ENCODE measurements around the gene SUPT20HL1.
"Not testable (repeated sequence)": the region's sequence is repeated elsewhere in the genome, so short reads cannot be mapped to it uniquely, and the experiment has no call there.

Gene SUPT20HL1

DNA sequence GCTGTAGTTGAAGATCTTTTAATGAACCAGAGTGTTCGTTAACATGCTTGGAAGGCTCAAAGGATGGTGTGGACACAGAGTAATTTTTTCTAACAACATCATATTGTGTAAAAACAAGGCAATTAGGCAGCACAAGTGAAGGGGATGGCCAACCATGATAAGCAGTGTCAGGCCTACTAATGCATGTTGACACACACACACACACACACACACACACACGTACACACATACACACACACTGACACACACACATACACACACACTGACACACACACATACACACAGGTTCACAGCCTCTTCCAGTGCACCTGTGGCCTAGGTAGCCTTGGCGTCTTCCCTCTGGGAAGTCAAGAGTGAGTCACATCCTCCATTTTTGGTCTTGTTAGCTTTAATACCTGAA is at the start of gene SUPT20HL1:
Gene SUPT20HL1 (plus strand): TSS at position 368 of the 400 bp plus-strand sequence. CDS start 2,122 bp downstream, outside the sequence.
- H3K4me3 ChIP-seq (ENCODE audit: low read depth, low read length), result no peak within 1 kb of the TSS
- H3K9ac ChIP-seq (ENCODE audit: low read depth, low read length), result no peak within 1 kb of the TSS
- H3K36me3 ChIP-seq (ENCODE audit: control insufficient read depth, insufficient read depth, low read length), result no peaks in the 10 kb centered on the region
- H3K9me3 ChIP-seq (ENCODE audit: control insufficient read depth, insufficient read depth, low read length), result no peaks in the 10 kb centered on the region
- H3K27me3 ChIP-seq (ENCODE audit: control insufficient read depth, insufficient read depth, low read length), result no peaks in the 10 kb centered on the region
- no peaks in the 10 kb centered on the region for H3K4me1 ChIP-seq (ENCODE audit: control insufficient read depth, insufficient read depth, low read length)

GRCh38 chrX:24310916-24311315 is 49.5 kb upstream of the SUPT20HL1 start:
- H3K27me3 ChIP-seq (ENCODE audit: control insufficient read depth, insufficient read depth, low read length); H3K4me1 ChIP-seq (ENCODE audit: control insufficient read depth, insufficient read depth, low read length): not testable (repeated sequence)

DNA sequence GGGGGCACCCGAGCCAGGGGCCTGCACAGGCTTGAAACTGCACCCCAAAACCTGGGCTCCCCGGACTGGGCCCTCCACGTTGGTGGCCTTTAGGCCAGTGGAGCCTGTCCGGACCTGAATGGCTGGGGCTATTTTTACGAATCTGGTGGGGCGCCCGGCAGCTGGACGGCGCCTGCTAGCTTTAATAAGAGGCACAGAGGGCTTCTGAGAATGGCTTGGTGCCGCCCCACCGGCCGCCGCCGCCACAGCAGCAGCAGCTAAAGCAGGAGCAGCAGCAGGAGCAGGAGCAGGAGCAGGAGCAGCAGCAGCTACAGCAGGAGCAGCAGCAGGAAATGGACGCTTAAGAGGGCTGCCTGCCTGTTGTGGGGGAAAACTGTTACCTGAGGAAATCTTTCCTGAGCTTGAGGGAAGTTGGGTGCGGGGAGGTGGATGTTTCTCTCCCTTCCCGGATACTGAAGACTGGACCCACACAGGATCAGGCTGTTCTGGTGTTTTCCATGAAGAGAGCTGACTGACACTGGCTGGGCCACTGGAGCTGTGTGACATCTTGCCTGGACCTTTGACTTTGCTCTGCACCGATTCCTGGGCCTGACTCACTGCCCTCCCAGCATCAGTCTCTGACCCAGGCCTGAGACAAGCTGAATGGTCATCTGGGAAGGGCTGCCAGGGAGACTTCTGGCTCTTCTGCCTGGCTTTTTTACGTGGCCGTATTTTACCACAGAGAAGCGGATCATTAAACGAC is 48.8 kb upstream of the SUPT20HL1 start:
- H3K36me3 ChIP-seq (ENCODE audit: control insufficient read depth, insufficient read depth, low read length); H3K9ac ChIP-seq (ENCODE audit: low read depth, low read length); H3K4me1 ChIP-seq (ENCODE audit: control insufficient read depth, insufficient read depth, low read length); H3K27me3 ChIP-seq (ENCODE audit: control insufficient read depth, insufficient read depth, low read length); H3K9me3 ChIP-seq (ENCODE audit: control insufficient read depth, insufficient read depth, low read length); H3K4me3 ChIP-seq (ENCODE audit: low read depth, low read length): not testable (repeated sequence)

More at GRCh38 chrX:24310916-24311315, 49.5 kb upstream of the SUPT20HL1 start:
- not testable (repeated sequence) for H3K4me3 ChIP-seq (ENCODE audit: low read depth, low read length); H3K9ac ChIP-seq (ENCODE audit: low read depth, low read length); H3K36me3 ChIP-seq (ENCODE audit: control insufficient read depth, insufficient read depth, low read length); H3K9me3 ChIP-seq (ENCODE audit: control insufficient read depth, insufficient read depth, low read length)

- H3K27me3 ChIP-seq (ENCODE audit: control insufficient read depth, insufficient read depth, low read length); H3K4me1 ChIP-seq (ENCODE audit: control insufficient read depth, insufficient read depth, low read length); H3K4me3 ChIP-seq (ENCODE audit: low read depth, low read length); H3K9ac ChIP-seq (ENCODE audit: low read depth, low read length); H3K9me3 ChIP-seq (ENCODE audit: control insufficient read depth, insufficient read depth, low read length); H3K36me3 ChIP-seq (ENCODE audit: control insufficient read depth, insufficient read depth, low read length): not testable (repeated sequence)
Measured at GRCh38 chrX:24312249-24312607, 48.2 kb upstream of the SUPT20HL1 start.

DNA sequence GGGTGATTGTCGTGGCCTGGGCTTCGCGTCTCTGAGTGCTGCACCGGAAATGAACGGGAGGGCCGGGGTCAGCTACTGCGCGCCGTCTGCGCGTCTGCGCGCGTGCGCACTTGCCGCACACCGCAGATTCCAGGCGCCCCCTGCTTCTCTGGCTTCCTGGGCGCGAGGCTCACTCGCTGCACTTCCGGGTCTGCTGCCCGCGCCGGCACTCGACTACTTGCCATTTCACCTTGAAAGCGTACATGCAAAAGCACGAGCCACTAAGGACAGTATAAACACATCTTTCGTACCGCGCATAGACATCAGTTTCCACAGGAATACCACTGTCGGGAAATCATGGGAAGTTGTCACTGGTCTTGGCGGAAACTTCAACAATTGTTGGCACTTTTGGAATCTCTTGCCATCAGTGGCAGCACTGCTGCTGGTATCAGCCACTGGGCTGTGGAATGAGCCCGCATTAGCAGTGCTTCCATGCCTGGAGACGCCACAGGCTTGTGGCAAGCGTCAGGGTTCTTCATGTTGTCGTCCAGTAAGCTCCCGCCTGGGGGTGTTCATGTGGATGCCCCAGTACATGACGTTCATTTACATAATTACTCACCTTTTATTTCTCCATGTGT is 46.3 kb upstream of the SUPT20HL1 start, which contains the start of gene SUPT20HL2:
Gene SUPT20HL2 (minus strand): TSS at position 51 of the 617 bp plus-strand sequence. CDS start 754 bp downstream, outside the sequence.
- H3K4me3 ChIP-seq (ENCODE audit: low read depth, low read length), result no peak within 1 kb of the TSS
- H3K4me1 ChIP-seq (ENCODE audit: control insufficient read depth, insufficient read depth, low read length), result peaks cover 5% of the 10 kb centered on the region
- no peak within 1 kb of the TSS for H3K9ac ChIP-seq (ENCODE audit: low read depth, low read length)
- H3K36me3 ChIP-seq (ENCODE audit: control insufficient read depth, insufficient read depth, low read length), result no peaks in the 10 kb centered on the region
- H3K27me3 ChIP-seq (ENCODE audit: control insufficient read depth, insufficient read depth, low read length), result no peaks in the 10 kb centered on the region
- no peaks in the 10 kb centered on the region for H3K9me3 ChIP-seq (ENCODE audit: control insufficient read depth, insufficient read depth, low read length)

- Histone ChIP-seq H3K4me3 (ENCODE audit: low read depth, low read length) (no peak overlapping the region), H3K36me3 (ENCODE audit: control insufficient read depth, insufficient read depth, low read length) (no peaks in the 10 kb centered on the region), H3K4me1 (ENCODE audit: control insufficient read depth, insufficient read depth, low read length) (no peaks in the 10 kb centered on the region), H3K9me3 (ENCODE audit: control insufficient read depth, insufficient read depth, low read length) (no peaks in the 10 kb centered on the region), H3K9ac (ENCODE audit: low read depth, low read length) (no peak overlapping the region), H3K27me3 (ENCODE audit: control insufficient read depth, insufficient read depth, low read length) (no peaks in the 10 kb centered on the region)
Measured at GRCh38 chrX:24316111-24316510, 44.3 kb upstream of the SUPT20HL1 start.

GRCh38 chrX:24317567-24317966 is 42.9 kb upstream of the SUPT20HL1 start:
- Histone ChIP-seq H3K9me3 (ENCODE audit: control insufficient read depth, insufficient read depth, low read length) (no peaks in the 10 kb centered on the region), H3K9ac (ENCODE audit: low read depth, low read length) (no peak overlapping the region), H3K4me3 (ENCODE audit: low read depth, low read length) (no peak overlapping the region), H3K27me3 (ENCODE audit: control insufficient read depth, insufficient read depth, low read length) (no peaks in the 10 kb centered on the region), H3K36me3 (ENCODE audit: control insufficient read depth, insufficient read depth, low read length) (no peaks in the 10 kb centered on the region), H3K4me1 (ENCODE audit: control insufficient read depth, insufficient read depth, low read length) (no peaks in the 10 kb centered on the region)

- Histone ChIP-seq H3K4me1 (ENCODE audit: control insufficient read depth, insufficient read depth, low read length) (no peaks in the 10 kb centered on the region), H3K9me3 (ENCODE audit: control insufficient read depth, insufficient read depth, low read length) (no peaks in the 10 kb centered on the region), H3K4me3 (ENCODE audit: low read depth, low read length) (no peak overlapping the region), H3K27me3 (ENCODE audit: control insufficient read depth, insufficient read depth, low read length) (no peaks in the 10 kb centered on the region), H3K9ac (ENCODE audit: low read depth, low read length) (no peak overlapping the region), H3K36me3 (ENCODE audit: control insufficient read depth, insufficient read depth, low read length) (no peaks in the 10 kb centered on the region)
Measured at GRCh38 chrX:24321741-24322395, 38.6 kb upstream of the SUPT20HL1 start.

DNA sequence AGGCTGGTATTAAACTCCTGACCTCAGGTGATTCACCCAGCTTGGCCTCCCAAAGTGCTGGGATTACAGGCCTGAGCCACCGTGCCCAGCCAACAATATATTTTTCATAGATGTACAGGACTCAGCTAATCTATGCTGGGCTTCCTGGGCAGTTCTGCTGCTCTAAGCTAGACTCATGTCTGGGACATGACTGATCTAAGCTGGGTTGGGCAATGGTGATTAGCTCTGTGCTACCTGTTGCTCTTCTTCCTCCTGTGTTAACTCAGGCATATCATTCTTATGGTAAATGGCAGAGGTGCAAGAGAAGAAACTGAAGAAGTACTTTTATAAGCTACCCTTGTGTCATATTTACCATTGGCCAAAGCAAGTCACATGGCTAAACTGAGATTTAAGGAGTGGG is 35.2 kb upstream of the SUPT20HL1 start:
- H3K4me1 ChIP-seq (ENCODE audit: control insufficient read depth, insufficient read depth, low read length), result no peaks in the 10 kb centered on the region
- no peaks in the 10 kb centered on the region for H3K27me3 ChIP-seq (ENCODE audit: control insufficient read depth, insufficient read depth, low read length)
- no peak overlapping the region for H3K4me3 ChIP-seq (ENCODE audit: low read depth, low read length)
- H3K9me3 ChIP-seq (ENCODE audit: control insufficient read depth, insufficient read depth, low read length), result no peaks in the 10 kb centered on the region
- no peaks in the 10 kb centered on the region for H3K36me3 ChIP-seq (ENCODE audit: control insufficient read depth, insufficient read depth, low read length)
- no peak overlapping the region for H3K9ac ChIP-seq (ENCODE audit: low read depth, low read length)

DNA sequence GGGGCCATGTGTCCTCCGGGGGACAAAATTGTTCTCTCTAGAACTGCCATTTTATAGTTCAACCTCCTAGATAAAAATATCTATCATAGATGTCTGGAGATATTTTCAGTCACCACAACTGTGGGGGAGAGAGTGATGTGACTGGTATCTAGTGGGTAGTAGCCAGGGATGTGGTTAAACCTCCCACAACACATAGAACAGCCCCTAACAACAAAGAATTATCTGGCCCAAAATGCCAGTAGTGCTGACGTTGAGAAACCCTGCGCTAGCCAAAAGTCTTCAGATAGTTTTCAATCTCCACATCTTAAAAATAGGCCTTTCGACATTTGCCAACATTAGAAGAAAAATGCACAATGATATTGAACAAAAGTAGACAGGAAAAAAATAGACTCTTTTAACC is 27.6 kb upstream of the SUPT20HL1 start:
- no peaks in the 10 kb centered on the region for H3K27me3 ChIP-seq (ENCODE audit: control insufficient read depth, insufficient read depth, low read length)
- no peak overlapping the region for H3K4me3 ChIP-seq (ENCODE audit: low read depth, low read length)
- no peaks in the 10 kb centered on the region for H3K36me3 ChIP-seq (ENCODE audit: control insufficient read depth, insufficient read depth, low read length)
- H3K4me1 ChIP-seq (ENCODE audit: control insufficient read depth, insufficient read depth, low read length), result no peaks in the 10 kb centered on the region
- H3K9me3 ChIP-seq (ENCODE audit: control insufficient read depth, insufficient read depth, low read length), result no peaks in the 10 kb centered on the region
- H3K9ac ChIP-seq (ENCODE audit: low read depth, low read length), result no peak overlapping the region

- Histone ChIP-seq H3K9ac (ENCODE audit: low read depth, low read length) (no peak overlapping the region), H3K4me1 (ENCODE audit: control insufficient read depth, insufficient read depth, low read length) (no peaks in the 10 kb centered on the region), H3K9me3 (ENCODE audit: control insufficient read depth, insufficient read depth, low read length) (no peaks in the 10 kb centered on the region), H3K27me3 (ENCODE audit: control insufficient read depth, insufficient read depth, low read length) (no peaks in the 10 kb centered on the region), H3K36me3 (ENCODE audit: control insufficient read depth, insufficient read depth, low read length) (no peaks in the 10 kb centered on the region), H3K4me3 (ENCODE audit: low read depth, low read length) (no peak overlapping the region)
Measured at GRCh38 chrX:24333371-24333770, 27.1 kb upstream of the SUPT20HL1 start.

DNA sequence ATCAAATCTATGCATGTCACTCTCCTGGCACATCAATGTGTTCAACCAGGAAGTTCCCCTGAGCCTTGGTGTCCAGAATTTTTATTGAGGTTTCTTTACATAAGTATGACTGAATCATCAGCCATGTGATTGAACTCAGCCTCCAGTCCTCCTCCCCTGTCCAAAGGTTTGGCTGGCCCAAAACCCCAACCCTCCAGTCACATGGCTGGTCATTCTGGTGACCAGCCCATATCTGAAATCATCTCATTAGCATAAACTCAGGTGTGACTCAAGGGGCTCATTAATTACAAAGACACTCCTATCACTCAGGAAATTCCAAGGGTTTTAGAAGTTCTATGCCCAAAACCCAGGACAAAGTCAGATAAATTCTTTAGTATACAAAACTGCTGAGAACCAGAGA is 26.0 kb upstream of the SUPT20HL1 start:
- Histone ChIP-seq H3K4me3 (ENCODE audit: low read depth, low read length) (no peak overlapping the region), H3K27me3 (ENCODE audit: control insufficient read depth, insufficient read depth, low read length) (no peaks in the 10 kb centered on the region), H3K4me1 (ENCODE audit: control insufficient read depth, insufficient read depth, low read length) (no peaks in the 10 kb centered on the region), H3K9me3 (ENCODE audit: control insufficient read depth, insufficient read depth, low read length) (no peaks in the 10 kb centered on the region), H3K9ac (ENCODE audit: low read depth, low read length) (no peak overlapping the region), H3K36me3 (ENCODE audit: control insufficient read depth, insufficient read depth, low read length) (no peaks in the 10 kb centered on the region)
